EL (cell line): ENCODE results near the gene CERS6.
"Not testable (repeated sequence)": the region's sequence is repeated elsewhere in the genome, so short reads cannot be mapped to it uniquely, and the experiment has no call there.

Source experiments
- DNase-seq: peaks from one replicate; pipeline ENCODE4 v3.0.0-alpha.2; 2016

CERS6 gene

GRCh38 chr2:168744844-168745243 lies 288.8 kb downstream of the CERS6 start:
- no peak for DNase-seq

- DNase-seq, result no peak
These were observed 292.4 kb downstream of the CERS6 start for GRCh38 chr2:168748461-168748860.

GRCh38 chr2:168749297-168749696 lies 293.2 kb downstream of the CERS6 start:
- no peak for DNase-seq

GRCh38 chr2:168751104-168751740 lies 295.1 kb downstream of the CERS6 start:
- DNase-seq, result no peak

- no peak for DNase-seq
These were observed 296.3 kb downstream of the CERS6 start for GRCh38 chr2:168752361-168752760.

- DNase-seq, result no peak
These were observed 297.8 kb downstream of the CERS6 start for GRCh38 chr2:168753765-168754329.

GRCh38 chr2:168757223-168757622 lies 301.2 kb downstream of the CERS6 start:
- DNase-seq, result no peak

- peak; percentile 48 for DNase-seq
These were observed 303.1 kb downstream of the CERS6 start for GRCh38 chr2:168758970-168759820.

GRCh38 chr2:168765401-168765800 lies 309.3 kb downstream of the CERS6 start:
- DNase-seq, result no peak

- peak; percentile 9 for DNase-seq
These were observed 310.5 kb downstream of the CERS6 start for GRCh38 chr2:168766600-168766999.

GRCh38 chr2:168767258-168767657 lies 311.2 kb downstream of the CERS6 start:
- DNase-seq, result no peak

- not testable (repeated sequence) for DNase-seq
These were observed 312.3 kb downstream of the CERS6 start for GRCh38 chr2:168768357-168768756.

- no peak for DNase-seq
These were observed 314.7 kb downstream of the CERS6 start for GRCh38 chr2:168770796-168771195.

- DNase-seq, result no peak
These were observed 316.6 kb downstream of the CERS6 start for GRCh38 chr2:168772704-168773103.

- DNase-seq, result no peak
These were observed 317.1 kb downstream of the CERS6 start for GRCh38 chr2:168773128-168773527.

- DNase-seq, result peak; percentile 66
These were observed 317.8 kb downstream of the CERS6 start for GRCh38 chr2:168773719-168774521.

- DNase-seq, result no peak
These were observed 319.8 kb downstream of the CERS6 start for GRCh38 chr2:168775837-168776236.

GRCh38 chr2:168780669-168781071 lies 324.6 kb downstream of the CERS6 start:
- no peak for DNase-seq

GRCh38 chr2:168781191-168781817 lies 325.2 kb downstream of the CERS6 start:
- DNase-seq, result no peak

GRCh38 chr2:168782271-168782670 lies 326.2 kb downstream of the CERS6 start:
- DNase-seq, result no peak

- DNase-seq, result no peak
These were observed 328.9 kb downstream of the CERS6 start for GRCh38 chr2:168784993-168785392.

GRCh38 chr2:168787098-168787781 lies 331.2 kb downstream of the CERS6 start:
- DNase-seq, result no peak
